Stimulated activated CD8-positive, alpha-beta memory T cell treated with anti-CD3 and anti-CD28 coated beads, Interleukin-7, amount 100 ng/mL, for 1 hour (primary cell): ENCODE results near the gene MRFAP1L1.
"Not testable (repeated sequence)": the region's sequence is repeated elsewhere in the genome, so short reads cannot be mapped to it uniquely, and the experiment has no call there.

ENCODE experiments used
- DNase-seq, 2 donors: peaks; one replicate each; pipeline ENCODE4 v3.0.0-alpha.2; 2020; ENCODE audit warnings: low read depth in 2 of 2

Gene MRFAP1L1

GRCh38 chr4:6709230-6710114 lies at the start of gene MRFAP1L1:
TSS of gene MRFAP1L1 (minus strand) at chr4:6709865. CDS start at chr4:6709629, 236 bp downstream.
- peak; percentile 89 to 90 for DNase-seq

DNA sequence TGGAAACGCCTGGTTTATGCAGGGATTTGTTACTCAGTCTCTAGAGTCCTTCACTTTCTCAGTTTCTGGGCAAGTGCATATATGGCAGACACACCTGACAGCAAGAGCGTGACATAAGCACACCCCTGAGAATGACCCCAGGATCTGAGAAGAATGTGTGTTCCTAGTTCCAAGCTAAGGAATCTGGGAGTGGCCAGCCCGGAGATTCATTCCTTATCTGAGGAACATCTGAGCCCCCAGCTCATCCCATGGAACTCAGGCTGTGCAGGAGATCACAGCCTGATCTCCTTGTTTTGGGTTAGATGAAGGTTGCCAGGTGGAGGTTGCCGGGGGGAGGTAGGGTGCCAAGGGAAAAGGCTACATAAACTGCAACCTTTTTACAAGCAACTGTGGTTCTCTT lies 49.1 kb upstream of the MRFAP1L1 start:
- no peak for DNase-seq

DNA sequence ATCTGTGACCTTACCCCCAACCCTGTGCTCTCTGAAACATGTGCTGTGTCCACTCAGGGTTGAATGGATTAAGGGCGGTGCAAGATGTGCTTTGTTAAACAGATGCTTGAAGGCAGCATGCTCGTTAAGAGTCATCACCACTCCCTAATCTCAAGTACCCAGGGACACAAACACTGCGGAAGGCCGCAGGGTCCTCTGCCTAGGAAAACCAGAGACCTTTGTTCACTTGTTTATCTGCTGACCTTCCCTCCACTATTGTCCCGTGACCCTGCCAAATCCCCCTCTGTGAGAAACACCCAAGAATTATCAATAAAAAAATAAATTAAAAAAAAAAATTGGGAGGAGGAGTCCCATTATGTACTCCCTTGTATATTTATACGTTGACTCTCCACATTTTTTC lies 46.7 kb upstream of the MRFAP1L1 start:
- DNase-seq, result not testable (repeated sequence)

GRCh38 chr4:6755088-6755753 lies 45.6 kb upstream of the MRFAP1L1 start:
- no peak for DNase-seq

DNA sequence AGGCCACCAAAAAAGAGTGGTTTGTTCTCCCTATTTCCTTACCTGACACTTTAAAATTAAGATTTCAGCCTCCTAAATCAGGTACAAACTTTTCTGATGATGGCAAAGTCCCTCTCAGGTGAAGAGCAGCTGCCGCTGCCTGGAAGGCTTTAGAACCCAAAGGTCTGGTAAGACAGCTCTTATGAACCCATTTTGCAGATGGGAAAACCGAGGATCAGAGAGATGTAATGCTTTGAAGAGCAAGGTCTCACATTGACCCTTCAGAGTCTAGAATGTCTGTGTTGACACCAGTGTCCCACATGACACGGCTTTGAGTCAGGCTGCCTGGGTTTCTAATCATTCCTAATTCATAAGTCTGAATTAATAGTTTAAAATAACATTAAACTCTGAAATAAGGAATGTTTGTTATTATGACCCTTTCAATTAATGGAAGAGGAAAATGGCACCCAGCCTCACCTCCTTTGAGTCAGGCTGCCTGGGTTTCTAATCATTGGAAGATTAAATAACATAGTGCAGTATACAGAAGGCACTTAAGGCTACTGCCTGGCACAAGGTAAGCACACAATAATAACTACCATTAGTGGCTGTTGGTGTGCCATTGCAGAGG lies 44.9 kb upstream of the MRFAP1L1 start:
- DNase-seq, result no peak

DNA sequence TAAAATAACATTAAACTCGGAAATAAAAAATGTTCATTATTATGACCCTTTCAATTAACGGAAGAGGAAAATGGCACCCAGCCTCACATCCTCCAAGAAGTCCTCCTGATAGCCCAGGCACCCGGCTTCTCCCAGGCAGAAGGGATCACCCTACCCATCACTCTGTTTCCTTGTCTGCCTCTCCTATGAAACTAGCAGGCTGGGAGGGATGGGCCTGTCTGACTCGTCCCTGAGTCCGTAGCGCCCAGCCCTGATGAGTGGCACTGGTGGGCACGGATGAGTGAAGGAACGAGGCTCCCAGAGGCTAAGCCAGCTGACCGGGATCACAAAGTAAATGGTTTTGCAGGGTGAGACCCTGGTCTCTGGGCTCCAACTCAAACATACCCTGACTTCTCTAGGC lies 44.2 kb upstream of the MRFAP1L1 start:
- no peak for DNase-seq

GRCh38 chr4:6753103-6753560 lies 43.5 kb upstream of the MRFAP1L1 start:
- DNase-seq, result no peak

DNA sequence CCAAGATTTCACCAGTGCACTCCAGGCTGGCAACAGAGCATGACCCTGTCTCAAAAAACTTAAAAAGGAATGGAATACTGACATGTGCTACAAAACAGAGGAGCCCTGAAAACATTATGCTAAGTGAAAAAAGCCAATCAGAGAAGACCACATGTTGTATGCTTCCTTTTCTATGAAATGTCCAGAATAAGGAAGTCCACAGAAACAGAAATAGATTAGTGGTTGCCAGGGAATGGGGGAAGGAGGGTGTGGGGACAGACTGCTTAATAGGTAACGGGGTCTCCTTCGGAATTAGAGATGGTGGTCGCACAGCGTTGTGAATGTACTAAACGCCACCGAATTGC lies 42.8 kb upstream of the MRFAP1L1 start:
- no peak for DNase-seq

DNA sequence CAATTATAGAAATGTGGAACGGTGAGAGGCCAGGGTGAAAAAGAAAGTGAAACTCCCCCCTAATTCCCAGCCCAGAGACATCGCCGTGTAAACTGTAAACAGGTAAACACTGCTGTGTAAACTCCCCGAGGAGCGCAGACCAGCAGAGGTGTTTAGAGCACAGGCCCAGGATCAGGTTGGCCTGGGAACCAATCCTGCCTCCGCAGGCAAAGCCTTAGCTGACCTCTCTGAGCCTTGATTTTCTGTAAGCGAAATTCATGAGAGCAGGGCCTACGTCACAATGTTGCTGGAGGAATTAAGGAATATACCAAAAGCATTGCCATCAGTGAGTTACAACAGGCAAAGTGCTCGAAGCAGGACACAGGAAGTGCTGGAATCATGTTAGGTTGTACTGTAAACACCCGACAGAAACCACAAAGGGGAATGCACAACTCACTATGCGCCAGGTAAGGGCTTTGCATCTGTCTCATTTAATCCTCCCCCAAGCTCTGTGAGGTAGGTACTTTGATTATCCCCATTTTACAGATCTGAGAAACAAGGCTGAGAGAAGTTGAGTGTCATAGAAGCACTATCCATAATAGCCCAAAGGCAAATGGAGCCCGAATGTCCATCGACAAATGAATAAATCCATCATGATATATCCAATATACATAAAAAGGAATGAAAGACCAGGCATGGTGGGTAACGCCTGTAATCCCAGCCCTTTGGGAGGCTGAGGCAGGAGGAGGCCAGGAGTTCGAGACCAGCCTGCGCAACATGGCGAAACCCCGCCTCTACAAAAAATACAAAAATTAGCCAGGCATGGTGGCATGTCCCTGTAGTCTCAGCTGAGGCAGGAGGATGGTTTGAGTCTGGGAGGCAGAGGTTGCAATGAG lies 42.2 kb upstream of the MRFAP1L1 start:
- no peak for DNase-seq

GRCh38 chr4:6750286-6751221 lies 40.9 kb upstream of the MRFAP1L1 start:
- no peak for DNase-seq

- no peak for DNase-seq
Observed at GRCh38 chr4:6749340-6750171, 39.9 kb upstream of the MRFAP1L1 start.

DNA sequence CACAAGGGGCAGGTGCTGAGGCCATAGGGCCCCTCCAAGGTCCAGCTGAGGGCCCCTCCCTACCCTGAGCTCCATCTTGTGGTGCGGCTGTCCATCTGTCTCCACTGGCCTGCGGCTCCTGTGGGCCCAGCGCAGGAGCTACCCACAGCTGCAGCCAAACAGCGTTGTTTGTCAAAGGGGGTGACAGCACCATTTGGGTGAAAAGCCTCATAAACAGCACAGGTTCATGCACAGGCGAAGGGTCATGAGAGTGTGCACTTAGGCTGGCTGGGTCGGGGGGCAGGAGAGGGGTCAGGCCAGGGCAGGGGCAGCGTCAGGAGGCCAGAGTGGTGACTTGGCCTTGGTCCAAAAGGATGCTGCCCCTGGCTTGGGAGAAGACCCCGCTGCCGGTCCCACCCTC lies 38.6 kb upstream of the MRFAP1L1 start:
- no peak for DNase-seq

DNA sequence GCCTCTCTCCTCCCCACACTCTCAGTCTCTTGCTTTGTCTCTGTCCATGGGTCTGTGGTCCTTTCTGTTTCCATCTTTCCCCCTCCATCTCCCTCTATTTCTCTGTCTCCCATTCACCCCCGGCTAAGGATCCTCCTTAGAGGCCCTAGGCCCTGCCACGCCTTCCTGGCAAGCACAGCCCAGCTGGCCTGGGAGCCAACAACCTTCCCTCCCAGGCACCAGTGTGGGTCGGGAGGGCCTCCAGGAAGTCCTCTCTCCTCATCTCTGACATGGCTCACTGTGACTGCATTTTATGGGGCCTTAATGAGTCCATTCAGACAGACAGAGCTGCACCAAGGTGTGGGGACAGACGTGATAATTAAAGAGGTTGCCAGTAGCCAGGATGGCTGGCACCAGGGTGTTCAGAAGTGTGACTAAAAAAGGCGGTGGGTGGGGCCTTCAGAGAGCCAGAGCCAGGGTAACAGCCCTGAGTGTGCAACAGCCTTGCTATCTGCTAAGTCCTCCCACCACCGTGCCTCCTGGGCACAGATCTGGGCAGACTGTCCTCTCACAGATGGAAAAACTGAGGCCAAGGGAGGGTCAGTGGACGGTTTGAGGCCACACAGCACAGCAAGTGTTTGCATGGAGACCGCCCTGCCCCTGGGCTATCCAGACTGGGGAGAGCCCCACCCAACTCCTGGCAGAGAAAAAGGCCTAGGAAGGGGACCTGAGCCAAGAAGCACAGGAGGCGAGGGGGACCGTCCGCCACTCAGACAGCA lies 37.8 kb upstream of the MRFAP1L1 start:
- DNase-seq, result no peak

- DNase-seq, result no peak
Observed at GRCh38 chr4:6746721-6747293, 37.1 kb upstream of the MRFAP1L1 start.

DNA sequence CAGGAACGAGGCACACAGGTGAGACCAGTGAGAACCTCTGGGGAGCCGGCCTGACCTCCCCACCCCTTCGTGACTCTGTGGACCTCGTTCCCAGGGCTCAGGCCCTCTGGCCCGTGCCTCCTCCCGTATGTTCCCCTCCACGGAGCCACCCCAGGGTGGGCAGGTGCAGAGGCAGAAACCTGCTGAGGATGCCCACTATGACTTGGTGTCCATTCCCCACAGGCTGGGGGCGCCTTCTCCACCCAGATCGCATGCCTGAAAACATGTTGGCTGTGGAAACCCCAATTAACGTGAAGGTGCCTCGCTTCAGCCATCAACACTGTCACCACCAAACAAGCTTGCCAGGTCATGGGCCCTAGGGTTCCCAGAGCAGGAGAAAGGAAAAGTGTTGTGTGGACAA lies 33.3 kb upstream of the MRFAP1L1 start:
- DNase-seq, result no peak

- no peak for DNase-seq
Observed at GRCh38 chr4:6742507-6742906, 32.8 kb upstream of the MRFAP1L1 start.

- DNase-seq, result no peak
Observed at GRCh38 chr4:6740347-6740746, 30.7 kb upstream of the MRFAP1L1 start.

GRCh38 chr4:6739920-6740319 lies 30.3 kb upstream of the MRFAP1L1 start:
- DNase-seq, result no peak
